GM12891 (cell line): ENCODE measurements around the gene OR4Q2.

Experiments
- PAX5 ChIP-seq: IDR thresholded peaks from 2 replicates; pipeline ENCODE4 v1.6.1; 2011; ENCODE audit warnings: low read length, moderate library complexity, mild to moderate bottlenecking; ENCODE audit not compliant: insufficient read depth, severe bottlenecking
- POLR2A ChIP-seq: IDR thresholded peaks from 2 replicates; pipeline ENCODE4 v1.6.1; 2011; ENCODE audit warnings: low read depth, low read length, control low read depth
- POLR2AphosphoS5 ChIP-seq: IDR thresholded peaks from 2 replicates; pipeline ENCODE4 v1.6.1; 2011; ENCODE audit warnings: low read depth, low read length, control low read depth
- POU2F2 ChIP-seq: IDR thresholded peaks from 2 replicates; pipeline ENCODE4 v1.6.1; 2011; ENCODE audit warnings: low read depth, mild to moderate bottlenecking, control low read depth, low read length, moderate library complexity
- TAF1 ChIP-seq: IDR thresholded peaks from 2 replicates; pipeline ENCODE4 v1.6.1; 2011; ENCODE audit warnings: low read depth, low read length, control low read depth

GRCh38 chr14:19974844-19975243 is 27.1 kb upstream of the OR4Q2 start:
- TF ChIP-seq POLR2A: no peak
- no peak for TF ChIP-seq TAF1
- TF ChIP-seq POLR2AphosphoS5: no peak
- TF ChIP-seq PAX5: no peak
- TF ChIP-seq POU2F2: no peak
